ENCODE results near the gene ASIC4.
A peak's percentile ranks its signal among the peaks of the same experiment; 100 is the strongest.

The ASIC4 gene

DNA sequence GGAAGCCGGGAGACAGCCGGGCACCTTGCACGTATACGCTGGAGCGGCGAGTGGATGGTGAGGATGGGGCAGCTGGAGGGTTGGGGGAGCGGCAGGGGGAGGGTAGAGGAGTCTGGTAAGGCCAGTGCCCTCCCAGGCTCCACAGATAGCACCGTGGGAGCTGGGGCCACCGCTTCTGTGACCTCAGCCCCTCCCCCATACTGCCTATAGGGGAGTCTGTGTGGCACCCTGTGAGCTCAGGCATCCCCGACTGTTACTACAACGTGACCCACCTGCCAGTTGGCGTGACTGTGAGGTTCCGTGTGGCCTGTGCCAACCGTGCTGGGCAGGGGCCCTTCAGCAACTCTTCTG lies 25.5 kb upstream of the ASIC4 start:
- TF ChIP-seq EGR1 (IDR thresholded peaks at IDR 0.05) (no peak), FOXM1 (IDR thresholded peaks at IDR 0.05; ENCODE audit: borderline replicate concordance, low read depth) (no peak), REST (IDR thresholded peaks at IDR 0.05; ENCODE audit: low read depth) (no peak), EP300 (IDR thresholded peaks at IDR 0.05; ENCODE audit: borderline replicate concordance) (no peak), RAD21 (IDR thresholded peaks at IDR 0.05; ENCODE audit: low read depth) (no peak), TAF1 (IDR thresholded peaks at IDR 0.05; ENCODE audit: low read depth) (no peak), USF1 (IDR thresholded peaks at IDR 0.05) (no peak), NFIC (IDR thresholded peaks at IDR 0.05) (no peak), ZBTB7A (IDR thresholded peaks at IDR 0.05; ENCODE audit: low read depth) (no peak), YY1 (IDR thresholded peaks at IDR 0.05; ENCODE audit: low read depth) (no peak), CEBPB (IDR thresholded peaks at IDR 0.05) (no peak), CREB1 (IDR thresholded peaks at IDR 0.05; ENCODE audit: low read depth) (no peak), TEAD4 (IDR thresholded peaks at IDR 0.05) (no peak), TCF12 (IDR thresholded peaks at IDR 0.05; ENCODE audit: low read depth) (no peak)
- TF ChIP-seq, protein P1, sequence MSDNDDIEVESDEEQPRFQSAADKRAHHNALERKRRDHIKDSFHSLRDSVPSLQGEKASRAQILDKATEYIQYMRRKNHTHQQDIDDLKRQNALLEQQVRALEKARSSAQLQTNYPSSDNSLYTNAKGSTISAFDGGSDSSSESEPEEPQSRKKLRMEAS (IDR thresholded peaks at IDR 0.05) = no peak

DNA sequence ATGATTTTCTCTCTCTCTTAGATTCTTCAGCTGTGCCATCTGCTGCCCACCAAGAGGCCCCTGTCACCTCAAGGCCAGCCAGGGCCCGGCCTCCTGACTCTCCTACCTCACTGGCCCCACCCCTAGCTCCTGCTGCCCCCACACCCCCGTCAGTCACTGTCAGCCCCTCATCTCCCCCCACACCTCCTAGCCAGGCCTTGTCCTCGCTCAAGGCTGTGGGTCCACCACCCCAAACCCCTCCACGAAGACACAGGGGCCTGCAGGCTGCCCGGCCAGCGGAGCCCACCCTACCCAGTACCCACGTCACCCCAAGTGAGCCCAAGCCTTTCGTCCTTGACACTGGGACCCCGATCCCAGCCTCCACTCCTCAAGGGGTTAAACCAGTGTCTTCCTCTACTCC lies 25.0 kb upstream of the ASIC4 start:
- no peak for TF ChIP-seq ZBTB7A (IDR thresholded peaks at IDR 0.05; ENCODE audit: low read depth)
- TF ChIP-seq RAD21 (IDR thresholded peaks at IDR 0.05; ENCODE audit: low read depth) = no peak
- no peak for TF ChIP-seq TAF1 (IDR thresholded peaks at IDR 0.05; ENCODE audit: low read depth)
- TF ChIP-seq TEAD4 (IDR thresholded peaks at IDR 0.05) = no peak
- no peak for TF ChIP-seq FOXM1 (IDR thresholded peaks at IDR 0.05; ENCODE audit: borderline replicate concordance, low read depth)
- no peak for TF ChIP-seq REST (IDR thresholded peaks at IDR 0.05; ENCODE audit: low read depth)
- no peak for TF ChIP-seq YY1 (IDR thresholded peaks at IDR 0.05; ENCODE audit: low read depth)
- TF ChIP-seq CREB1 (IDR thresholded peaks at IDR 0.05; ENCODE audit: low read depth) = no peak
- no peak for TF ChIP-seq EP300 (IDR thresholded peaks at IDR 0.05; ENCODE audit: borderline replicate concordance)
- TF ChIP-seq TCF12 (IDR thresholded peaks at IDR 0.05; ENCODE audit: low read depth) = no peak

GRCh38 chr2:219490186-219490585 lies 24.1 kb upstream of the ASIC4 start:
- TF ChIP-seq TEAD4 (IDR thresholded peaks at IDR 0.05) (peak; percentile 27; the same call in 1 of the 2 replicates), YY1 (IDR thresholded peaks at IDR 0.05; ENCODE audit: low read depth) (no peak)

- TF ChIP-seq TAF1 (IDR thresholded peaks at IDR 0.05; ENCODE audit: low read depth) = no peak
- no peak for TF ChIP-seq CEBPB (IDR thresholded peaks at IDR 0.05)
- TF ChIP-seq, protein P1 (IDR thresholded peaks at IDR 0.05) = no peak
- no peak for TF ChIP-seq FOXM1 (IDR thresholded peaks at IDR 0.05; ENCODE audit: borderline replicate concordance, low read depth)
- TF ChIP-seq ZBTB7A (IDR thresholded peaks at IDR 0.05; ENCODE audit: low read depth) = no peak
- no peak for TF ChIP-seq USF1 (IDR thresholded peaks at IDR 0.05)
- TF ChIP-seq YY1 (IDR thresholded peaks at IDR 0.05; ENCODE audit: low read depth) = no peak
- no peak for TF ChIP-seq EP300 (IDR thresholded peaks at IDR 0.05; ENCODE audit: borderline replicate concordance)
- TF ChIP-seq NFIC (IDR thresholded peaks at IDR 0.05) = no peak
- TF ChIP-seq TEAD4 (IDR thresholded peaks at IDR 0.05) = no peak
- no peak for TF ChIP-seq EGR1 (IDR thresholded peaks at IDR 0.05)
- no peak for TF ChIP-seq CREB1 (IDR thresholded peaks at IDR 0.05; ENCODE audit: low read depth)
- no peak for TF ChIP-seq REST (IDR thresholded peaks at IDR 0.05; ENCODE audit: low read depth)
These were observed 23.6 kb upstream of the ASIC4 start for GRCh38 chr2:219490600-219491130.
